ENCODE data around the gene EIF2D.

DNA sequence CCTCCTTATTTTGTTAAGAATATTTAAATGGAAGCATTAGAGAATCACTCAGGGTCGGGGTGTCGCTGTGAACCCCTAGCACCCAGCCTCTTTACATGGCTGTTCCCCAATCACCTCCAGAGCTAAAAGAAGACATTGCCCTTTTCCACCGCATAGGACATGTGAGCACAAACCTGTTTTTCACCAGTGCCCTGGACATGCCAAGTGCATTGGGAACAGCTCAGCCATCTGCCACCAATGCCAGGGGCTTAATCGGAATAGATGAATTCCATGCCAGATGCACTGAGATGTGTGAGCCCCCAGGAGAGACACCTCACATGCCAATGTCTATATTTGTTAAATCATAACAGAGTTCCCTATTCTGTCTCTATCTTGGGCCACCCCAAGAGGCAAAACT, 33.3 kb downstream of the EIF2D start:
- TF ChIP-seq, protein P1, sequence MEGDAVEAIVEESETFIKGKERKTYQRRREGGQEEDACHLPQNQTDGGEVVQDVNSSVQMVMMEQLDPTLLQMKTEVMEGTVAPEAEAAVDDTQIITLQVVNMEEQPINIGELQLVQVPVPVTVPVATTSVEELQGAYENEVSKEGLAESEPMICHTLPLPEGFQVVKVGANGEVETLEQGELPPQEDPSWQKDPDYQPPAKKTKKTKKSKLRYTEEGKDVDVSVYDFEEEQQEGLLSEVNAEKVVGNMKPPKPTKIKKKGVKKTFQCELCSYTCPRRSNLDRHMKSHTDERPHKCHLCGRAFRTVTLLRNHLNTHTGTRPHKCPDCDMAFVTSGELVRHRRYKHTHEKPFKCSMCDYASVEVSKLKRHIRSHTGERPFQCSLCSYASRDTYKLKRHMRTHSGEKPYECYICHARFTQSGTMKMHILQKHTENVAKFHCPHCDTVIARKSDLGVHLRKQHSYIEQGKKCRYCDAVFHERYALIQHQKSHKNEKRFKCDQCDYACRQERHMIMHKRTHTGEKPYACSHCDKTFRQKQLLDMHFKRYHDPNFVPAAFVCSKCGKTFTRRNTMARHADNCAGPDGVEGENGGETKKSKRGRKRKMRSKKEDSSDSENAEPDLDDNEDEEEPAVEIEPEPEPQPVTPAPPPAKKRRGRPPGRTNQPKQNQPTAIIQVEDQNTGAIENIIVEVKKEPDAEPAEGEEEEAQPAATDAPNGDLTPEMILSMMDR (IDR thresholded peaks at IDR 0.05): no peak
- TF ChIP-seq POLR2A (IDR thresholded peaks at IDR 0.05): no peak
